A549 (cell line): ENCODE data around the gene LCMT2. TPM values are rescaled to one million over a fixed set of nuclear protein-coding genes. Genes with fewer than 3 reads are reported as not detected.

Experiments used
- ATAC-seq, 2 experiments: fragments of 200-7000 bp in 1 of 2; fragments of >200 bp in 1 of 2; cut with Nextera tagmentation in 1 of 2; cut with Tn5 transposase in 1 of 2; 3 replicates each; pipeline versions ENCODE4 v1.8.0 to v1.9.1; 2018 to 2020; ENCODE audit warnings: mild to moderate bottlenecking in 1 of 2, moderate library complexity in 1 of 2
- CTCF ChIA-PET: fragments of 300-600 bp; sonication (Branson Sonifier 250); formaldehyde crosslinking; extraction: SDS; loops from one replicate; lab custom pipeline; 2021; ENCODE audit warnings: antibody characterized with exemption, inconsistent platforms; lab: Yijun Ruan, JAX
- POLR2A ChIA-PET: fragments of 350-600 bp; formaldehyde crosslinking; extraction: SDS; loops from one replicate; lab custom pipeline; 2021; ENCODE audit warnings: antibody characterized with exemption, inconsistent platforms; lab: Yijun Ruan, JAX
- DNase-seq, 2 experiments: peaks; one replicate each; pipeline versions ENCODE4 v3.0.0 to v3.0.0-alpha.2; 2011 to 2016; ENCODE audit warnings: low read depth in 1 of 2, low spot score in 1 of 2
- FAIRE-seq: peaks from 2 replicates; lab custom pipeline; 2011; peaks lifted over from hg19 to GRCh38; lab: Jason Lieb, UNC
- H3K27ac ChIP-seq, 2 experiments: fragments of >200 bp; sonication (Bioruptor Twin); formaldehyde crosslinking; 3 replicates each; pipeline ENCODE4 v1.5.1; 2016 to 2017
- H3K4me1 ChIP-seq: fragments of >200 bp; sonication (Bioruptor Twin); formaldehyde crosslinking; 3 replicates; pipeline ENCODE4 v1.6.1; 2016
- H3K4me2 ChIP-seq: fragments of >200 bp; sonication (Bioruptor Twin); formaldehyde crosslinking; 3 replicates; pipeline ENCODE4 v1.6.1; 2016
- H3K4me3 ChIP-seq: fragments of >200 bp; sonication (Bioruptor Twin); formaldehyde crosslinking; 3 replicates; pipeline ENCODE4 v1.5.1; 2016
- H3K9me3 ChIP-seq: fragments of >200 bp; sonication (Bioruptor Twin); formaldehyde crosslinking; 3 replicates; pipeline ENCODE4 v1.6.1; 2016
- CBX2 ChIP-seq: fragments of 200-600 bp; sonication (generic); IDR thresholded peaks from 2 replicates; pipeline ENCODE4 v1.6.1; 2016; ENCODE audit warnings: low read depth, mild to moderate bottlenecking, borderline replicate concordance
- CBX8 ChIP-seq: fragments of 200-600 bp; sonication (generic); IDR thresholded peaks from 2 replicates; pipeline ENCODE4 v1.6.1; 2016
- CHD4 ChIP-seq: fragments of 200-600 bp; sonication (generic); IDR thresholded peaks from 2 replicates; pipeline ENCODE4 v1.6.1; 2016; ENCODE audit warnings: antibody characterized with exemption, mild to moderate bottlenecking, borderline replicate concordance
- EHF ChIP-seq: fragments of 250-450 bp; sonication (Bioruptor Pico); IDR thresholded peaks from 2 replicates; pipeline ENCODE4 v1.5.0; 2020; ENCODE audit warnings: mild to moderate bottlenecking
- HDAC2 ChIP-seq: fragments of 200-600 bp; sonication (generic); IDR thresholded peaks from 2 replicates; pipeline ENCODE4 v1.6.1; 2016
- HOXB5 ChIP-seq: fragments of 250-450 bp; sonication (Bioruptor Pico); IDR thresholded peaks from 2 replicates; pipeline ENCODE4 v1.5.0; 2020; ENCODE audit warnings: mild to moderate bottlenecking, moderate library complexity
- KDM1A ChIP-seq: fragments of 200-600 bp; sonication (generic); IDR thresholded peaks from 2 replicates; pipeline ENCODE4 v1.6.1; 2016; ENCODE audit warnings: low read depth, mild to moderate bottlenecking
- KDM5A ChIP-seq: fragments of 200-600 bp; sonication (generic); IDR thresholded peaks from 2 replicates; pipeline ENCODE4 v1.6.1; 2016; ENCODE audit warnings: antibody characterized with exemption, mild to moderate bottlenecking
- MYC ChIP-seq: IDR thresholded peaks from 2 replicates; pipeline ENCODE4 v1.6.1; 2012; ENCODE audit warnings: mild to moderate bottlenecking, inconsistent platforms, low read length, improper control_type of control experiment, borderline replicate concordance
- NFE2L2 ChIP-seq: fragments of 150-350 bp; conservative IDR thresholded peaks from 2 replicates; pipeline ENCODE4 v1.6.1; 2014; ENCODE audit warnings: low read length
- RAD21 ChIP-seq, 2 experiments: fragments of >200 bp in 1 of 2; sonication (Bioruptor Twin) in 1 of 2; formaldehyde crosslinking in 1 of 2; IDR thresholded peaks in 1 of 2; conservative IDR thresholded peaks in 1 of 2; 2 replicates in 1 of 2; 3 replicates in 1 of 2; pipeline ENCODE4 v1.6.1; 2012 to 2018; ENCODE audit warnings: inconsistent platforms in 1 of 2
- RNF2 ChIP-seq: fragments of 200-600 bp; sonication (generic); IDR thresholded peaks from 2 replicates; pipeline ENCODE4 v1.6.1; 2016; ENCODE audit warnings: low read depth, mild to moderate bottlenecking, antibody characterized with exemption, moderate library complexity, borderline replicate concordance
- TFCP2L1 ChIP-seq: fragments of 250-450 bp; sonication (Bioruptor Pico); IDR thresholded peaks from 2 replicates; pipeline ENCODE4 v1.5.0; 2021; ENCODE audit warnings: mild to moderate bottlenecking
- ZNF302 ChIP-seq: fragments of 250-450 bp; sonication (Bioruptor Pico); IDR thresholded peaks from 2 replicates; pipeline ENCODE4 v1.9.0; 2021; ENCODE audit warnings: inconsistent platforms, mild to moderate bottlenecking, moderate library complexity
- WGBS: methylation state at CpG from one replicate; pipeline ENCODE4 v1.1.6; 2017; ENCODE audit errors: missing lambda C conversion rate; 5-methylcytosine and 5-hydroxymethylcytosine counted together
- polyA plus RNA-seq, 4 experiments: library from polyadenylated mRNA; depleted of rRNA in 3 of 4; stranded (reverse); fragments of >200 nt; fragmentation: RNase III in 1 of 4; extraction: RNeasy Plus Mini Kit Qiagen cat#74134 plus additional on column Dnase treatment in 1 of 4; gene quantifications; 2 replicates in 3 of 4; 3 replicates in 1 of 4; pipeline ENCODE4 v1.2.3, GENCODE V29; 2011 to 2017
- TF ChIP-seq, protein P1 (sequence below): IDR thresholded peaks from 2 replicates; pipeline ENCODE4 v1.6.1; 2012; ENCODE audit warnings: low read depth, borderline replicate concordance
- TF ChIP-seq, protein P2 (sequence below): fragments of 250-450 bp; sonication (Bioruptor Pico); IDR thresholded peaks from 2 replicates; pipeline ENCODE4 v1.5.0; 2021; ENCODE audit warnings: mild to moderate bottlenecking, moderate library complexity, borderline replicate concordance
- TF ChIP-seq, protein P3 (sequence below): fragments of >200 bp; sonication (Bioruptor Twin); formaldehyde crosslinking; IDR thresholded peaks from 3 replicates; pipeline ENCODE4 v1.5.1; 2016

Gene LCMT2
- polyA plus RNA-seq, 2 of the 4 experiments (the other 2 are of a cell fraction): 8.3 to 9.7 TPM

DNA sequence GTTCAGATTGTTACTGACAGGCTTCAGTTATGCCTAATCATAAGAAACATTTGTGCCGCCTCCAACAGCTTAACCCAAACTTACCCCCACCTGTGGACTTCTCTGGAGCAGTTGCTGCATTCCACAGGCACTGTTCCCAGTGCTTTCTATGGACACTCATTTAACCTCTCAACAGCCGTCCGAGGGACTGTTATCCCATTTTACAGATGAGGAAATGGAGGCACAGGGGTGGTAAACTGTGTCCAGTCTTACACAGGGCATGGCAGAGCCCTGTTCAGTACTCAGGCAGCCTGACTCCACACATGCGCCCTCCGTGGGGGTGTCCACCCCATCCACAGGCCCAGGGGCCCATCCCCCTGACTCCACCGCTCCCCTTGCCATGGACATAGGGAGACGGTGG is 49.4 kb downstream of the LCMT2 start (continued):
- no peak for TF ChIP-seq RAD21 (conservative IDR thresholded peaks at IDR 0.05 in 1 of 2, IDR thresholded peaks at IDR 0.05 in 1 of 2)

DNA sequence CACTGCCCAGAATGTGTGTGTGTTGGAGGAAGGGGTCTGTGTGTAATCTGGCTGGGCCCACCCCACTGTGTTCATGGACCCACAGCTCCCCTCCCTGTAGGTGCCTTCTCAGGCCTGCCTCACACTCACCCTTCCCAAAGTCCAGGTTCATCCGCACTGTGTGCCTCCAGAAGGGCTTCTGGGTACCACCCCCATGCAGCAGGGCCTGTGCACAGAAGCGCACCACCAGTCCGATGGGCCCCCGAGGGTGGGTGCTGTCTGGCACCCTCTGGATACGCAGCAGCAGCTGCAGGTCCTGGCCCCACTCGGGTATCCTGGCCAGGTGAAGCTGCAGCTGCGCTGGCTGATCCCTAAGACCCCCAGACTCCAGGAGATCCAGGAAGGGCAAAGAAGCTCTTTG is 50.9 kb downstream of the LCMT2 start:
- CTCF ChIA-PET: interaction anchor here (0.6 to 1.3 kb wide), 2 partner anchors 20 to 75 kb away, joined by 4 to 7 read pairs; no protein-coding TSS in a partner anchor
- peak in 1 of 2 experiments; percentile 19; a peak in 1 of 6 replicates for ATAC-seq
- 32% methylated on average over 3 of the region's 7 CpGs for WGBS
- Histone ChIP-seq H3K9me3 (no peaks in the 10 kb centered on the region), H3K27ac (no peak overlapping the region), H3K4me1 (no peaks in the 10 kb centered on the region), H3K4me2 (no peak overlapping the region), H3K4me3 (no peak overlapping the region)
- FAIRE-seq: no peak
- POLR2A ChIA-PET: no interaction called here
- TF ChIP-seq KDM5A: no peak
- TF ChIP-seq CBX2: no peak
- TF ChIP-seq, protein P1, sequence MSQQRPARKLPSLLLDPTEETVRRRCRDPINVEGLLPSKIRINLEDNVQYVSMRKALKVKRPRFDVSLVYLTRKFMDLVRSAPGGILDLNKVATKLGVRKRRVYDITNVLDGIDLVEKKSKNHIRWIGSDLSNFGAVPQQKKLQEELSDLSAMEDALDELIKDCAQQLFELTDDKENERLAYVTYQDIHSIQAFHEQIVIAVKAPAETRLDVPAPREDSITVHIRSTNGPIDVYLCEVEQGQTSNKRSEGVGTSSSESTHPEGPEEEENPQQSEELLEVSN: no peak
- no peak for TF ChIP-seq MYC
- no peak for TF ChIP-seq CHD4
- no peak for TF ChIP-seq KDM1A
- TF ChIP-seq, protein P2, sequence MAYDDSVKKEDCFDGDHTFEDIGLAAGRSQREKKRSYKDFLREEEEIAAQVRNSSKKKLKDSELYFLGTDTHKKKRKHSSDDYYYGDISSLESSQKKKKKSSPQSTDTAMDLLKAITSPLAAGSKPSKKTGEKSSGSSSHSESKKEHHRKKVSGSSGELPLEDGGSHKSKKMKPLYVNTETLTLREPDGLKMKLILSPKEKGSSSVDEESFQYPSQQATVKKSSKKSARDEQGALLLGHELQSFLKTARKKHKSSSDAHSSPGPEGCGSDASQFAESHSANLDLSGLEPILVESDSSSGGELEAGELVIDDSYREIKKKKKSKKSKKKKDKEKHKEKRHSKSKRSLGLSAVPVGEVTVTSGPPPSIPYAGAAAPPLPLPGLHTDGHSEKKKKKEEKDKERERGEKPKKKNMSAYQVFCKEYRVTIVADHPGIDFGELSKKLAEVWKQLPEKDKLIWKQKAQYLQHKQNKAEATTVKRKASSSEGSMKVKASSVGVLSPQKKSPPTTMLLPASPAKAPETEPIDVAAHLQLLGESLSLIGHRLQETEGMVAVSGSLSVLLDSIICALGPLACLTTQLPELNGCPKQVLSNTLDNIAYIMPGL (CRISPR knock-in tag): no peak
- TF ChIP-seq NFE2L2: no peak
- no peak for TF ChIP-seq RNF2
- no peak for TF ChIP-seq EHF
- no peak for TF ChIP-seq HOXB5 (CRISPR knock-in tag)
- no peak for DNase-seq

DNA sequence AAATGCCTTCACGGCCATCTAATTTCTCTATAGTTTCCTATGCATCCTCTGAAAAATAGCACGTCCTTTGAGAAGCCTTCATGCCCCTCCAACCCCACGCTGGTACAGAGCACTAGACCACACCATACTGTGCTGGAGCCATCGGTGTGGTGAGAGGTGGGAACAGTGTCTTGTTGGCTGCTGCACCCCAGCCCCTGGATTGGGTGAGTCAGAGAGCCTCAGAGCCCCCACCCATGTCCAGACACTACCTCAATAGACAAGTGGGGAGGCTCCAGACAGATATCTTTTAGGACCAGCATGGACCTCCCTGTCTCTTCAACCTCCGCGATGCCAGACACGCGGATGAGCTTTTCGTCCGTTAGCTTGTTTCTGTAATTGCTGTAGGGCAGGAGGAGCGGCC is 51.5 kb downstream of the LCMT2 start:
- ATAC-seq (no peak), FAIRE-seq (no peak), DNase-seq (no peak)
- Histone ChIP-seq H3K4me3 (no peak overlapping the region), H3K4me1 (no peaks in the 10 kb centered on the region), H3K4me2 (no peak overlapping the region), H3K9me3 (no peaks in the 10 kb centered on the region), H3K27ac (no peak overlapping the region)
- POLR2A ChIA-PET: no interaction called here
- no peak for TF ChIP-seq KDM5A
- no peak for TF ChIP-seq CBX2
- no peak for TF ChIP-seq CBX8
- CTCF ChIA-PET: interaction anchor here (0.6 to 1.3 kb wide), 2 partner anchors 20 to 74 kb away, joined by 4 to 7 read pairs; no protein-coding TSS in a partner anchor
- 71% methylated on average over 11 of the region's 11 CpGs for WGBS

DNA sequence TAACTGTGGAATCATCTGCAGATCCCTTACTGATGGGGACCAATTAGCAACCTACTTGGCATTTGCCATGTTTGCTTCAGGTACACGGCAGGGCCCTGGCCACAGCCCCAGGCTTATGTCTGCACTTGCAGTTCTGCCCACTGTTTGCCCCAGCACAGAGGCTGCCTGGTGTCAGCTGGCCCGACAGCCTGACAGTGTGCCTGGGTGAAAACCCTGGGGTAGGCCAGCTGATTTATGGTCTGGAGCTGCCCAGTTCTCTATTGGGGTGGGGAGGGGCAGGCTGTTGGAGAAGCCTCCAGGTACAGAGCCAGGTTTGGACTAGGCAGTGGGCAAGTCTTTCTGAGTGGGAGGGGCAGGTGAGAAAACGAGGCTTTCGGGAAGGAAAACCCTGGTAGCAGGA is 52.5 kb downstream of the LCMT2 start:
- ChIA-PET POLR2A (no interaction called here), CTCF (interaction anchor here (2.2 kb wide), 1 partner anchor 8 kb away, joined by 21 read pairs; no protein-coding TSS in a partner anchor)
- H3K27ac ChIP-seq: no peak overlapping the region
- ATAC-seq: no peak
- no peak for FAIRE-seq
- H3K4me1 ChIP-seq: no peaks in the 10 kb centered on the region
- no peak overlapping the region for H3K4me3 ChIP-seq
- no peaks in the 10 kb centered on the region for H3K9me3 ChIP-seq
- no peak for TF ChIP-seq HDAC2
- TF ChIP-seq ZNF302 (CRISPR knock-in tag): no peak
- TF ChIP-seq, protein P3, sequence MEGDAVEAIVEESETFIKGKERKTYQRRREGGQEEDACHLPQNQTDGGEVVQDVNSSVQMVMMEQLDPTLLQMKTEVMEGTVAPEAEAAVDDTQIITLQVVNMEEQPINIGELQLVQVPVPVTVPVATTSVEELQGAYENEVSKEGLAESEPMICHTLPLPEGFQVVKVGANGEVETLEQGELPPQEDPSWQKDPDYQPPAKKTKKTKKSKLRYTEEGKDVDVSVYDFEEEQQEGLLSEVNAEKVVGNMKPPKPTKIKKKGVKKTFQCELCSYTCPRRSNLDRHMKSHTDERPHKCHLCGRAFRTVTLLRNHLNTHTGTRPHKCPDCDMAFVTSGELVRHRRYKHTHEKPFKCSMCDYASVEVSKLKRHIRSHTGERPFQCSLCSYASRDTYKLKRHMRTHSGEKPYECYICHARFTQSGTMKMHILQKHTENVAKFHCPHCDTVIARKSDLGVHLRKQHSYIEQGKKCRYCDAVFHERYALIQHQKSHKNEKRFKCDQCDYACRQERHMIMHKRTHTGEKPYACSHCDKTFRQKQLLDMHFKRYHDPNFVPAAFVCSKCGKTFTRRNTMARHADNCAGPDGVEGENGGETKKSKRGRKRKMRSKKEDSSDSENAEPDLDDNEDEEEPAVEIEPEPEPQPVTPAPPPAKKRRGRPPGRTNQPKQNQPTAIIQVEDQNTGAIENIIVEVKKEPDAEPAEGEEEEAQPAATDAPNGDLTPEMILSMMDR: no peak
- no peak for TF ChIP-seq TFCP2L1 (CRISPR knock-in tag)
- 60% methylated on average over 4 of the region's 4 CpGs for WGBS
- no peak for DNase-seq
- no peak overlapping the region for H3K4me2 ChIP-seq
